ENCODE data around the gene ATF3.
"Not testable (repeated sequence)": the region's sequence is repeated elsewhere in the genome, so short reads cannot be mapped to it uniquely, and the experiment has no call there.

ATF3 gene

GRCh38 chr1:212635141-212635631 lies 26.6 kb downstream of the ATF3 start:
- Histone ChIP-seq H3K4me3 (ENCODE audit: low read length in 2 of 2) (no peak overlapping the region), H3K36me3 (replicated peaks in 1 of 2; ENCODE audit: control insufficient read depth in 2 of 2, insufficient read depth in 2 of 2, low read length in 2 of 2) (no peaks in the 10 kb centered on the region), H2BK12ac (ENCODE audit: low read length) (no peak overlapping the region), H3K18ac (ENCODE audit: low read length) (no peak overlapping the region), H3K14ac (ENCODE audit: low read length) (no peak overlapping the region), H3K79me1 (ENCODE audit: low read depth, low read length) (no peaks in the 10 kb centered on the region), H4K8ac (ENCODE audit: low read depth, low read length) (no peak overlapping the region), H3K23ac (ENCODE audit: low read depth, low read length, poor library complexity) (no peak overlapping the region), H3K9me3 (replicated peaks in 1 of 2; ENCODE audit: control insufficient read depth in 2 of 2, insufficient read depth in 1 of 2, low read depth in 1 of 2, low read length in 2 of 2) (no peaks in the 10 kb centered on the region), H2BK120ac (ENCODE audit: low read depth, low read length) (no peak overlapping the region), H2BK15ac (ENCODE audit: low read length) (no peak overlapping the region), H2AK5ac (ENCODE audit: low read depth, low read length) (no peak overlapping the region), H3K4ac (ENCODE audit: low read length) (no peak overlapping the region), H3K27me3 (ENCODE audit: control insufficient read depth in 3 of 3, insufficient read depth in 3 of 3, low read depth in 1 of 3, low read length in 3 of 3) (peaks cover 0 to 49% (median 0%) of the 10 kb centered on the region in 3 experiments), H3K9ac (ENCODE audit: low read depth, low read length, poor library complexity) (no peak overlapping the region), H3K4me2 (ENCODE audit: insufficient read depth, low read length, poor library complexity, severe bottlenecking) (no peak overlapping the region), H3K27ac (replicated peaks; ENCODE audit: low read length) (no peak overlapping the region), H4K91ac (ENCODE audit: low read depth, low read length, poor library complexity) (no peak overlapping the region), H2BK5ac (ENCODE audit: low read length) (no peak overlapping the region), H3K4me1 (ENCODE audit: control insufficient read depth in 2 of 2, insufficient read depth in 1 of 2, low read depth in 1 of 2, low read length in 2 of 2) (peaks cover 0 to 6% of the 10 kb centered on the region in 2 donors), H2AFZ (ENCODE audit: low read length) (no peak overlapping the region)
- no peak for DNase-seq (ENCODE audit: low spot score)
- no CpG with 5 or more reads among the region's 1 CpG for WGBS, 2 donors (ENCODE audit: extremely low coverage in 2 of 2, insufficient read length in 2 of 2, insufficient replicate concordance in 1 of 2)

GRCh38 chr1:212637902-212638301 lies 29.3 kb downstream of the ATF3 start:
- Histone ChIP-seq H3K4me3 (ENCODE audit: low read length in 2 of 2) (no peak overlapping the region), H2AK5ac (ENCODE audit: low read depth, low read length) (no peak overlapping the region), H2AFZ (ENCODE audit: low read length) (no peak overlapping the region), H3K4me2 (ENCODE audit: insufficient read depth, low read length, poor library complexity, severe bottlenecking) (no peak overlapping the region), H3K79me1 (ENCODE audit: low read depth, low read length) (no peaks in the 10 kb centered on the region), H2BK12ac (ENCODE audit: low read length) (no peak overlapping the region), H3K18ac (ENCODE audit: low read length) (no peak overlapping the region), H2BK120ac (ENCODE audit: low read depth, low read length) (no peak overlapping the region), H3K27me3 (ENCODE audit: control insufficient read depth in 3 of 3, insufficient read depth in 3 of 3, low read depth in 1 of 3, low read length in 3 of 3) (peaks cover 0 to 35% (median 0%) of the 10 kb centered on the region in 3 experiments), H2BK15ac (ENCODE audit: low read length) (no peak overlapping the region), H3K23ac (ENCODE audit: low read depth, low read length, poor library complexity) (no peak overlapping the region), H3K9me3 (replicated peaks in 1 of 2; ENCODE audit: control insufficient read depth in 2 of 2, insufficient read depth in 1 of 2, low read depth in 1 of 2, low read length in 2 of 2) (no peaks in the 10 kb centered on the region), H3K14ac (ENCODE audit: low read length) (no peak overlapping the region), H4K8ac (ENCODE audit: low read depth, low read length) (no peak overlapping the region), H3K4me1 (ENCODE audit: control insufficient read depth in 2 of 2, insufficient read depth in 1 of 2, low read depth in 1 of 2, low read length in 2 of 2) (no peaks in the 10 kb centered on the region), H3K4ac (ENCODE audit: low read length) (no peak overlapping the region), H3K36me3 (replicated peaks in 1 of 2; ENCODE audit: control insufficient read depth in 2 of 2, insufficient read depth in 2 of 2, low read length in 2 of 2) (no peaks in the 10 kb centered on the region), H3K27ac (replicated peaks; ENCODE audit: low read length) (no peak overlapping the region), H4K91ac (ENCODE audit: low read depth, low read length, poor library complexity) (no peak overlapping the region), H3K9ac (ENCODE audit: low read depth, low read length, poor library complexity) (no peak overlapping the region), H2BK5ac (ENCODE audit: low read length) (no peak overlapping the region)
- no peak for DNase-seq (ENCODE audit: low spot score)
- WGBS, 2 donors (ENCODE audit: extremely low coverage in 2 of 2, insufficient read length in 2 of 2, insufficient replicate concordance in 1 of 2) = no CpG with 5 or more reads among the region's 5 CpGs

GRCh38 chr1:212638492-212639151 lies 30.1 kb downstream of the ATF3 start:
- no peak overlapping the region for H3K27ac ChIP-seq (replicated peaks; ENCODE audit: low read length)
- DNase-seq (ENCODE audit: low spot score) = no peak
- no peak overlapping the region for H3K23ac ChIP-seq (ENCODE audit: low read depth, low read length, poor library complexity)
- H2BK120ac ChIP-seq (ENCODE audit: low read depth, low read length) = no peak overlapping the region
- H3K4me3 ChIP-seq (ENCODE audit: low read length in 2 of 2) = no peak overlapping the region
- peaks cover 0 to 35% (median 0%) of the 10 kb centered on the region in 3 experiments for H3K27me3 ChIP-seq (ENCODE audit: control insufficient read depth in 3 of 3, insufficient read depth in 3 of 3, low read depth in 1 of 3, low read length in 3 of 3)
- no peak overlapping the region for H2BK12ac ChIP-seq (ENCODE audit: low read length)
- H3K18ac ChIP-seq (ENCODE audit: low read length) = no peak overlapping the region
- H3K4me1 ChIP-seq (ENCODE audit: control insufficient read depth in 2 of 2, insufficient read depth in 1 of 2, low read depth in 1 of 2, low read length in 2 of 2) = no peaks in the 10 kb centered on the region
- no peaks in the 10 kb centered on the region for H3K9me3 ChIP-seq (replicated peaks in 1 of 2; ENCODE audit: control insufficient read depth in 2 of 2, insufficient read depth in 1 of 2, low read depth in 1 of 2, low read length in 2 of 2)
- no peak overlapping the region for H4K8ac ChIP-seq (ENCODE audit: low read depth, low read length)
- no peak overlapping the region for H2BK5ac ChIP-seq (ENCODE audit: low read length)
- H3K36me3 ChIP-seq (replicated peaks in 1 of 2; ENCODE audit: control insufficient read depth in 2 of 2, insufficient read depth in 2 of 2, low read length in 2 of 2) = no peaks in the 10 kb centered on the region
- no CpG with 5 or more reads among the region's 4 CpGs for WGBS, 2 donors (ENCODE audit: extremely low coverage in 2 of 2, insufficient read length in 2 of 2, insufficient replicate concordance in 1 of 2)
- H3K79me1 ChIP-seq (ENCODE audit: low read depth, low read length) = no peaks in the 10 kb centered on the region
- H3K9ac ChIP-seq (ENCODE audit: low read depth, low read length, poor library complexity) = no peak overlapping the region
- no peak overlapping the region for H3K14ac ChIP-seq (ENCODE audit: low read length)
- no peak overlapping the region for H2BK15ac ChIP-seq (ENCODE audit: low read length)
- no peak overlapping the region for H2AFZ ChIP-seq (ENCODE audit: low read length)
- H4K91ac ChIP-seq (ENCODE audit: low read depth, low read length, poor library complexity) = no peak overlapping the region
- no peak overlapping the region for H2AK5ac ChIP-seq (ENCODE audit: low read depth, low read length)
- no peak overlapping the region for H3K4ac ChIP-seq (ENCODE audit: low read length)
- H3K4me2 ChIP-seq (ENCODE audit: insufficient read depth, low read length, poor library complexity, severe bottlenecking) = no peak overlapping the region

GRCh38 chr1:212639524-212639923 lies 31.0 kb downstream of the ATF3 start:
- not testable (repeated sequence) for H3K4me1 ChIP-seq (ENCODE audit: control insufficient read depth in 2 of 2, insufficient read depth in 1 of 2, low read depth in 1 of 2, low read length in 2 of 2); DNase-seq (ENCODE audit: low spot score); H3K4me3 ChIP-seq (ENCODE audit: low read length in 2 of 2); H3K9me3 ChIP-seq (replicated peaks in 1 of 2; ENCODE audit: control insufficient read depth in 2 of 2, insufficient read depth in 1 of 2, low read depth in 1 of 2, low read length in 2 of 2); H4K8ac ChIP-seq (ENCODE audit: low read depth, low read length); H3K23ac ChIP-seq (ENCODE audit: low read depth, low read length, poor library complexity); H3K9ac ChIP-seq (ENCODE audit: low read depth, low read length, poor library complexity); H4K91ac ChIP-seq (ENCODE audit: low read depth, low read length, poor library complexity); H2AK5ac ChIP-seq (ENCODE audit: low read depth, low read length); H3K4me2 ChIP-seq (ENCODE audit: insufficient read depth, low read length, poor library complexity, severe bottlenecking); H2BK15ac ChIP-seq (ENCODE audit: low read length); H2BK5ac ChIP-seq (ENCODE audit: low read length); H3K4ac ChIP-seq (ENCODE audit: low read length); H2BK120ac ChIP-seq (ENCODE audit: low read depth, low read length); H3K14ac ChIP-seq (ENCODE audit: low read length); H3K36me3 ChIP-seq (replicated peaks in 1 of 2; ENCODE audit: control insufficient read depth in 2 of 2, insufficient read depth in 2 of 2, low read length in 2 of 2); H2AFZ ChIP-seq (ENCODE audit: low read length); H3K27ac ChIP-seq (replicated peaks; ENCODE audit: low read length); H2BK12ac ChIP-seq (ENCODE audit: low read length); H3K18ac ChIP-seq (ENCODE audit: low read length); H3K79me1 ChIP-seq (ENCODE audit: low read depth, low read length)
- no CpG with 5 or more reads among the region's 2 CpGs for WGBS, 2 donors (ENCODE audit: extremely low coverage in 2 of 2, insufficient read length in 2 of 2, insufficient replicate concordance in 1 of 2)
- H3K27me3 ChIP-seq (ENCODE audit: control insufficient read depth in 3 of 3, insufficient read depth in 3 of 3, low read depth in 1 of 3, low read length in 3 of 3) = peaks cover 0 to 38% (median 0%) of the 10 kb centered on the region in 3 experiments
